Measurements from ENCODE around the gene LPAR5.

The LPAR5 gene

DNA sequence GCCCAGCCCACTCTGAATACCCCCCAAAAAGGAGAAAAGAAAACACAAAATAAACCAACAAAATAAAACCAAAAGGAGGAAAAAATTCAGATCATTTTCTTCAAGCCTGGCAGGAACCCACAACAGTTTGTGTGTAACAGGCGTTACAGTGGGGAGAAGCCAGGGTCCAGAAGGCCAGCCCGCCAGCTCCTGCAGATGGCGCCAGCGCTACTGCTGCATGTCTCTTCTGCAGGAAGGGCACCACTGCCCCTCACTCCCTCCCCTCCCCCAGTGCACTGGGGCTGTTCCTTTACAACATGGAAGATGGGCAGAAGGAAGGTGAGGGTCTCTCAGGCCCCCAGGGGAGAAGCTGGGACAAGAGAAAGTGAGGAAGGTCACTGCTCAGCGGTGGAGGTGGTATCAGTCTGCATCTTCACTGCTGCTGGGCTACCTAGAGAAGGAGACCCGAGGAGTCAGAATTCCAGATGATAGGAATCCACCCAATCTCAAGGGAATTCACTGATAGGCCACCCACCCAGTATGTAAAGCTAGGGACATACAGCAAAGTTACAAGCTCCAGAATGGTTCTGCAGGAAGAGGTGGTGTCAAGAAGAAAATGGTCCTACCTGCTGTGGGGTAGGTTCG is 65.4 kb downstream of the LPAR5 start:
- ATAC-seq (ENCODE audit: low read depth) = no peak
- H3K4me3 ChIP-seq (ENCODE audit: severe bottlenecking) = no peak overlapping the region
- H3K27ac ChIP-seq (ENCODE audit: poor library complexity, severe bottlenecking) = no peak overlapping the region
- no peaks in the 10 kb centered on the region for H3K9me3 ChIP-seq (ENCODE audit: severe bottlenecking)
- peak; percentile 66 for TF ChIP-seq CTCF (IDR thresholded peaks at IDR 0.05; ENCODE audit: poor library complexity, severe bottlenecking)
- H3K36me3 ChIP-seq (ENCODE audit: low read depth) = peaks cover 81% of the 10 kb centered on the region
- DNase-seq (ENCODE audit: low spot score) = no peak
- H3K27me3 ChIP-seq (ENCODE audit: insufficient read depth, poor library complexity, severe bottlenecking) = no peaks in the 10 kb centered on the region
- peaks cover 3% of the 10 kb centered on the region for H3K4me1 ChIP-seq (ENCODE audit: insufficient read depth, poor library complexity, severe bottlenecking)

DNA sequence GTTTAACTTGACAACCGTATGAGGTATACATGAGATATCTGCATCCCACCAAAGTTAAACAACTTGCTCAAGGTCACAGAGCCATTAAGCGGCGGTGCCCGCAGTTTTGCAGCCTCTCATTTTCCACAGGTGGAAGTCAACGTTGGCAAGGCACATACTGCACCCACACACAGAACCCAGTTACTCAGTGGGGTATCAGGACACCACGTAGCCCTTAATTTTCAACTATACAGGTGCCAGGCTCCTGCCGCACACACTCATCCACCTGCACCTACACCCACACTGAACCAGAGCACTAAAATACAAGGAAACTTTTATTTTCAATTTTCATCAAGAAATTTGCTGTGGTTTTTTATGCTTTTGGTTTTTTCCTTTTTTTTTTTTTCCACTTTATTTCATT is 66.0 kb downstream of the LPAR5 start:
- TF ChIP-seq CTCF (IDR thresholded peaks at IDR 0.05; ENCODE audit: poor library complexity, severe bottlenecking) = no peak
- ATAC-seq (ENCODE audit: low read depth) (no peak), DNase-seq (ENCODE audit: low spot score) (no peak)
- no peak overlapping the region for H3K27ac ChIP-seq (ENCODE audit: poor library complexity, severe bottlenecking)
- H3K36me3 ChIP-seq (ENCODE audit: low read depth) = peaks cover 81% of the 10 kb centered on the region
- no peak overlapping the region for H3K4me3 ChIP-seq (ENCODE audit: severe bottlenecking)
- H3K9me3 ChIP-seq (ENCODE audit: severe bottlenecking) = no peaks in the 10 kb centered on the region
- H3K27me3 ChIP-seq (ENCODE audit: insufficient read depth, poor library complexity, severe bottlenecking) = no peaks in the 10 kb centered on the region
- peaks cover 3% of the 10 kb centered on the region for H3K4me1 ChIP-seq (ENCODE audit: insufficient read depth, poor library complexity, severe bottlenecking)

GRCh38 chr12:6569312-6569711 is 66.4 kb downstream of the LPAR5 start:
- Histone ChIP-seq H3K36me3 (ENCODE audit: low read depth) (peaks cover 81% of the 10 kb centered on the region), H3K4me3 (ENCODE audit: severe bottlenecking) (no peak overlapping the region)

More at GRCh38 chr12:6569312-6569711, 66.4 kb downstream of the LPAR5 start:
- no peaks in the 10 kb centered on the region for H3K9me3 ChIP-seq (ENCODE audit: severe bottlenecking)
- peaks cover 3% of the 10 kb centered on the region for H3K4me1 ChIP-seq (ENCODE audit: insufficient read depth, poor library complexity, severe bottlenecking)
- ATAC-seq (ENCODE audit: low read depth) (no peak), DNase-seq (ENCODE audit: low spot score) (no peak)
- TF ChIP-seq CTCF (IDR thresholded peaks at IDR 0.05; ENCODE audit: poor library complexity, severe bottlenecking) = no peak
- no peak overlapping the region for H3K27ac ChIP-seq (ENCODE audit: poor library complexity, severe bottlenecking)
- no peaks in the 10 kb centered on the region for H3K27me3 ChIP-seq (ENCODE audit: insufficient read depth, poor library complexity, severe bottlenecking)

Data from RWPE2 (cell line).